Smooth muscle cell (in vitro differentiated cells): ENCODE results near the gene ZSWIM1. TPM values are rescaled to one million over a fixed set of nuclear protein-coding genes. Genes with fewer than 3 reads are reported as not detected.

Experiments used
- DNase-seq: peaks from one replicate; lab custom pipeline; 2025; ENCODE audit not compliant: unreplicated experiment; lab: John Stamatoyannopoulos, UW
- H2AFZ ChIP-seq: fragments of 200-600 bp; sonication (generic); 2 replicates; pipeline ENCODE4 v1.6.0; 2016; ENCODE audit warnings: antibody characterized with exemption, low read depth, mild to moderate bottlenecking
- H3F3A ChIP-seq: fragments of 200-600 bp; sonication (generic); 2 replicates; pipeline ENCODE4 v1.6.0; 2017; ENCODE audit warnings: antibody characterized with exemption, low read depth
- H3K27ac ChIP-seq: fragments of 200-600 bp; sonication (generic); 2 replicates; pipeline ENCODE4 v1.5.1; 2016; ENCODE audit warnings: low read depth, mild to moderate bottlenecking
- H3K27me3 ChIP-seq: fragments of 200-600 bp; sonication (generic); 2 replicates; pipeline ENCODE4 v1.6.1; 2016; ENCODE audit warnings: low read depth, mild to moderate bottlenecking
- H3K36me3 ChIP-seq: fragments of 200-600 bp; sonication (generic); 2 replicates; pipeline ENCODE4 v1.5.1; 2016; ENCODE audit warnings: low read depth
- H3K4me1 ChIP-seq: fragments of 200-600 bp; sonication (generic); 2 replicates; pipeline ENCODE4 v1.5.1; 2016; ENCODE audit warnings: low read depth
- H3K4me2 ChIP-seq: fragments of 200-600 bp; sonication (generic); 2 replicates; pipeline ENCODE4 v1.6.0; 2016; ENCODE audit warnings: mild to moderate bottlenecking
- H3K4me3 ChIP-seq: fragments of 200-600 bp; sonication (generic); 2 replicates; pipeline ENCODE4 v1.5.1; 2016; ENCODE audit warnings: mild to moderate bottlenecking
- H3K79me2 ChIP-seq: fragments of 200-600 bp; sonication (generic); 2 replicates; pipeline ENCODE4 v1.6.0; 2016; ENCODE audit warnings: low read depth, mild to moderate bottlenecking
- H3K9ac ChIP-seq: fragments of 200-600 bp; sonication (generic); 2 replicates; pipeline ENCODE4 v1.6.0; 2016; ENCODE audit warnings: low read depth
- H3K9me3 ChIP-seq: fragments of 200-600 bp; sonication (generic); replicated peaks from 2 replicates; pipeline ENCODE4 v1.5.1; 2016; ENCODE audit warnings: low read depth
- H4K20me1 ChIP-seq: fragments of 200-600 bp; sonication (generic); 2 replicates; pipeline ENCODE4 v1.6.0; 2016; ENCODE audit warnings: low read depth
- WGBS: methylation state at CpG from one replicate; pipeline ENCODE4 v1.1.7; 2016; ENCODE audit warnings: low lambda C conversion rate; 5-methylcytosine and 5-hydroxymethylcytosine counted together
- polyA plus RNA-seq: library from polyadenylated mRNA; unstranded; fragments of >200 nt; fragmentation: Nextera tagmentation; extraction: Ambion mirVana; gene quantifications from 2 replicates; pipeline ENCODE4 v1.2.1, GENCODE V29; 2016
- total RNA-seq: library from RNA; depleted of rRNA; stranded (reverse); fragments of >200 nt; gene quantifications from 2 replicates; pipeline ENCODE4 v1.2.3, GENCODE V29; 2014
- TF ChIP-seq, protein P1 (sequence below): fragments of 200-600 bp; sonication (generic); IDR thresholded peaks from 2 replicates; pipeline ENCODE4 v1.5.1; 2017; ENCODE audit warnings: borderline replicate concordance, mild to moderate bottlenecking, antibody characterized with exemption; ENCODE audit not compliant: insufficient read depth, poor library complexity, severe bottlenecking

Gene ZSWIM1
- total and polyA plus RNA-seq, 2 experiments from 2014 or later, result 5.7 to 12.2 TPM

DNA sequence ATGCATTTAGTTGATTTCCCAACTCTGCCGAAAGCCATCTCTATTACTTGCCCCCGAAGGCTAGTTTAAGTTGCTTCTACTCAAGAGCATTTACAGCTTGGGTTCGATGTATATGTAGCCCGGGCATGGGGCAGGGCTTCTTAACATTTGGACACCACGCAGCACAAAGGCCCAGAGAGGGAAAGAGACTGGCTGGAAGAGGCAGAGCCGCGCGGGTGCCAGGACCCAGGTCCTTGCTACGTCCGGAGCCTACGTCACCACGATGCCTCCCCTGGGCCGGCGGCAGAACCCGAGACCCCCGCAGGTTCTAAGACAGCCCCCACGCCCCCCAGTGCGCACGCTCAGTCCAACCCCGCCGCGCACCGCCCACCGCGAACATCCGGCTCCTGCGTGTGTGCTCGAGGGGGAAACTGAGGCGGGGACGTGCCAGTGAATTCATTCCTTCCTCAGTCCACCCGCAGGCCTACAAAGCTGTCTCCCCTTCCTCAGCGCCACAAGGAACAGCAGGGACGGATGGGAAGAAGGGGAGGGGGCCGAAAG is 53.1 kb downstream of the ZSWIM1 start:
- peak overlapping the region; percentile 99 for H3K4me2 ChIP-seq

More for the DNA sequence above, 53.1 kb downstream of the ZSWIM1 start:
- 2% methylated on average over 34 of the region's 34 CpGs for WGBS
- TF ChIP-seq, protein P1, sequence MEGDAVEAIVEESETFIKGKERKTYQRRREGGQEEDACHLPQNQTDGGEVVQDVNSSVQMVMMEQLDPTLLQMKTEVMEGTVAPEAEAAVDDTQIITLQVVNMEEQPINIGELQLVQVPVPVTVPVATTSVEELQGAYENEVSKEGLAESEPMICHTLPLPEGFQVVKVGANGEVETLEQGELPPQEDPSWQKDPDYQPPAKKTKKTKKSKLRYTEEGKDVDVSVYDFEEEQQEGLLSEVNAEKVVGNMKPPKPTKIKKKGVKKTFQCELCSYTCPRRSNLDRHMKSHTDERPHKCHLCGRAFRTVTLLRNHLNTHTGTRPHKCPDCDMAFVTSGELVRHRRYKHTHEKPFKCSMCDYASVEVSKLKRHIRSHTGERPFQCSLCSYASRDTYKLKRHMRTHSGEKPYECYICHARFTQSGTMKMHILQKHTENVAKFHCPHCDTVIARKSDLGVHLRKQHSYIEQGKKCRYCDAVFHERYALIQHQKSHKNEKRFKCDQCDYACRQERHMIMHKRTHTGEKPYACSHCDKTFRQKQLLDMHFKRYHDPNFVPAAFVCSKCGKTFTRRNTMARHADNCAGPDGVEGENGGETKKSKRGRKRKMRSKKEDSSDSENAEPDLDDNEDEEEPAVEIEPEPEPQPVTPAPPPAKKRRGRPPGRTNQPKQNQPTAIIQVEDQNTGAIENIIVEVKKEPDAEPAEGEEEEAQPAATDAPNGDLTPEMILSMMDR, result no peak
- H4K20me1 ChIP-seq, result peaks cover 49% of the 10 kb centered on the region
- H3K9me3 ChIP-seq, result no peaks in the 10 kb centered on the region
- H3K9ac ChIP-seq, result peak overlapping the region; percentile 100
- H3K4me1 ChIP-seq, result peaks cover 10% of the 10 kb centered on the region
- H3K79me2 ChIP-seq, result peaks cover 35% of the 10 kb centered on the region
- peaks cover 9% of the 10 kb centered on the region for H3F3A ChIP-seq
- H3K36me3 ChIP-seq, result peaks cover 2% of the 10 kb centered on the region
- H3K27ac ChIP-seq, result peak overlapping the region; percentile 100
- no peak for DNase-seq
- no peak overlapping the region for H2AFZ ChIP-seq
- no peaks in the 10 kb centered on the region for H3K27me3 ChIP-seq
- peak overlapping the region; percentile 94 for H3K4me3 ChIP-seq

Other genes with a start within 250 kb of the ZSWIM1 start
- gene WFDC9, start 249.9 kb upstream of the ZSWIM1 start, total RNA-seq, result not detected in 2 replicates
- gene WFDC9, start 249.9 kb upstream of the ZSWIM1 start, polyA plus RNA-seq, result not detected in 2 replicates
- gene WFDC11, start 211.0 kb upstream of the ZSWIM1 start, total RNA-seq, result not detected in 2 replicates
- gene WFDC11, start 211.0 kb upstream of the ZSWIM1 start, polyA plus RNA-seq, result not detected in 2 replicates
- gene WFDC13, start 179.2 kb upstream of the ZSWIM1 start, total RNA-seq, result not detected in 2 replicates
- not detected in 2 replicates for gene WFDC13, start 179.2 kb upstream of the ZSWIM1 start, polyA plus RNA-seq
- not detected in 2 replicates for gene WFDC10B, start 176.2 kb upstream of the ZSWIM1 start, total RNA-seq
- gene WFDC10B, start 176.2 kb upstream of the ZSWIM1 start, polyA plus RNA-seq, result 0.31 TPM in 1 of 2 replicates, not detected in the other
- not detected in 2 replicates for gene SPINT4, start 158.9 kb upstream of the ZSWIM1 start, total RNA-seq
- gene SPINT4, start 158.9 kb upstream of the ZSWIM1 start, polyA plus RNA-seq, result not detected in 2 replicates
- gene WFDC3, start 89.3 kb upstream of the ZSWIM1 start, total RNA-seq, result not detected in 2 replicates
- gene WFDC3, start 89.3 kb upstream of the ZSWIM1 start, polyA plus RNA-seq, result 0.64 TPM in 1 of 2 replicates, not detected in the other
- 15.3 and 19.4 TPM in 2 replicates for gene DNTTIP1, start 89.3 kb upstream of the ZSWIM1 start, total RNA-seq
- gene DNTTIP1, start 89.3 kb upstream of the ZSWIM1 start, polyA plus RNA-seq, result 52.6 and 55.4 TPM in 2 replicates
- gene UBE2C, start 68.6 kb upstream of the ZSWIM1 start, total RNA-seq, result 25.8 and 35.1 TPM in 2 replicates
- 61.2 and 66.5 TPM in 2 replicates for gene UBE2C, start 68.6 kb upstream of the ZSWIM1 start, polyA plus RNA-seq
- gene TNNC2, start 53.9 kb upstream of the ZSWIM1 start, total RNA-seq, result 1.7 TPM in 1 of 2 replicates, not detected in the other
- 0.78 and 1.2 TPM in 2 replicates for gene TNNC2, start 53.9 kb upstream of the ZSWIM1 start, polyA plus RNA-seq
- gene SNX21, start 47.4 kb upstream of the ZSWIM1 start, total RNA-seq, result 10.9 and 14.7 TPM in 2 replicates
- gene SNX21, start 47.4 kb upstream of the ZSWIM1 start, polyA plus RNA-seq, result 14.4 and 17.8 TPM in 2 replicates
- 30.2 and 31.9 TPM in 2 replicates for gene ACOT8, start 23.8 kb upstream of the ZSWIM1 start, total RNA-seq
- gene ACOT8, start 23.8 kb upstream of the ZSWIM1 start, polyA plus RNA-seq, result 32.6 and 43.8 TPM in 2 replicates
- 4.9 and 6.5 TPM in 2 replicates for gene ZSWIM3, start 23.6 kb upstream of the ZSWIM1 start, total RNA-seq
- gene ZSWIM3, start 23.6 kb upstream of the ZSWIM1 start, polyA plus RNA-seq, result 1.4 and 2.1 TPM in 2 replicates
- 0.54 and 1.2 TPM in 2 replicates for gene SPATA25, start 6.4 kb downstream of the ZSWIM1 start, total RNA-seq
- 0.43 TPM in 1 of 2 replicates, not detected in the other for gene SPATA25, start 6.4 kb downstream of the ZSWIM1 start, polyA plus RNA-seq
- 0.31 and 3.3 TPM in 2 replicates for gene NEURL2, start 10.0 kb downstream of the ZSWIM1 start, total RNA-seq
- gene NEURL2, start 10.0 kb downstream of the ZSWIM1 start, polyA plus RNA-seq, result 3.7 and 4.7 TPM in 2 replicates
- 74.8 and 79.7 TPM in 2 replicates for gene CTSA, start 10.1 kb downstream of the ZSWIM1 start, total RNA-seq
- 132 and 138 TPM in 2 replicates for gene CTSA, start 10.1 kb downstream of the ZSWIM1 start, polyA plus RNA-seq
- 81.0 and 93.3 TPM in 2 replicates for gene PLTP, start 30.9 kb downstream of the ZSWIM1 start, total RNA-seq
- gene PLTP, start 30.9 kb downstream of the ZSWIM1 start, polyA plus RNA-seq, result 197 and 262 TPM in 2 replicates
- 13.5 and 15.4 TPM in 2 replicates for gene PCIF1, start 53.5 kb downstream of the ZSWIM1 start, total RNA-seq
- 37.2 and 38.9 TPM in 2 replicates for gene PCIF1, start 53.5 kb downstream of the ZSWIM1 start, polyA plus RNA-seq
- gene ZNF335, start 91.0 kb downstream of the ZSWIM1 start, total RNA-seq, result 11.2 and 11.6 TPM in 2 replicates
- 14.2 and 20.7 TPM in 2 replicates for gene ZNF335, start 91.0 kb downstream of the ZSWIM1 start, polyA plus RNA-seq
- 4.9 and 6.3 TPM in 2 replicates for gene MMP9, start 127.7 kb downstream of the ZSWIM1 start, total RNA-seq
- 5.9 and 27.2 TPM in 2 replicates for gene MMP9, start 127.7 kb downstream of the ZSWIM1 start, polyA plus RNA-seq
- gene SLC12A5, start 148.0 kb downstream of the ZSWIM1 start, total RNA-seq, result 0.09 and 0.40 TPM in 2 replicates
- 1.2 and 1.3 TPM in 2 replicates for gene SLC12A5, start 148.0 kb downstream of the ZSWIM1 start, polyA plus RNA-seq
- gene NCOA5, start 208.7 kb downstream of the ZSWIM1 start, total RNA-seq, result 9.5 and 11.4 TPM in 2 replicates
- 8.3 and 10.5 TPM in 2 replicates for gene NCOA5, start 208.7 kb downstream of the ZSWIM1 start, polyA plus RNA-seq
- gene CD40, start 237.1 kb downstream of the ZSWIM1 start, total RNA-seq, result 13.8 and 14.5 TPM in 2 replicates
- gene CD40, start 237.1 kb downstream of the ZSWIM1 start, polyA plus RNA-seq, result 25.1 and 27.4 TPM in 2 replicates